Measurements from ENCODE around the gene TREML2. TPM values are rescaled to one million over a fixed set of nuclear protein-coding genes. Genes with fewer than 3 reads are reported as not detected.

TREML2 gene
- total and polyA plus RNA-seq, 2 of the 13 experiments (the other 11 are each of a cell fraction or from before 2014, with no cell fraction given), result not detected

- no peaks in the 10 kb centered on the region for H3K9me3 ChIP-seq (ENCODE audit: low read length)
- POLR2A ChIA-PET, result no interaction called here
- H3K4me2 ChIP-seq (ENCODE audit: low read depth, low read length), result no peak overlapping the region
- FAIRE-seq, result no peak
- ATAC-seq, result no peak
- H3K27me3 ChIP-seq (ENCODE audit: control insufficient read depth in 1 of 2, insufficient read depth in 2 of 2, low read length in 2 of 2), result no peaks in the 10 kb centered on the region; a peak in 2 of 5 replicates
- no peak overlapping the region for H2AFZ ChIP-seq (ENCODE audit: low read length)
- CTCF ChIA-PET (ENCODE audit: low intra/inter-chr PET ratio, low total read pairs), result no interaction called here
- no peak overlapping the region for H3K27ac ChIP-seq (ENCODE audit: extremely low read length, insufficient read depth, low read length)
- H3K36me3 ChIP-seq (replicated peaks in 1 of 2; ENCODE audit: control insufficient read depth in 1 of 2, insufficient read depth in 2 of 2, low read length in 2 of 2), result no peaks in the 10 kb centered on the region
- no peak overlapping the region for H3K9ac ChIP-seq (ENCODE audit: insufficient read depth, low read depth, low read length)
- no peaks in the 10 kb centered on the region for H3K79me2 ChIP-seq (ENCODE audit: insufficient read depth, low read length)
- peaks cover 11% of the 10 kb centered on the region for H3K4me1 ChIP-seq (ENCODE audit: insufficient read depth, low read length)
- no peaks in the 10 kb centered on the region for H4K20me1 ChIP-seq (ENCODE audit: insufficient read depth, low read length)
- no peak for DNase-seq (ENCODE audit: low spot score)
- BruUV-seq (replicated peaks), result no TSS peak
- TF ChIP-seq, protein P1, sequence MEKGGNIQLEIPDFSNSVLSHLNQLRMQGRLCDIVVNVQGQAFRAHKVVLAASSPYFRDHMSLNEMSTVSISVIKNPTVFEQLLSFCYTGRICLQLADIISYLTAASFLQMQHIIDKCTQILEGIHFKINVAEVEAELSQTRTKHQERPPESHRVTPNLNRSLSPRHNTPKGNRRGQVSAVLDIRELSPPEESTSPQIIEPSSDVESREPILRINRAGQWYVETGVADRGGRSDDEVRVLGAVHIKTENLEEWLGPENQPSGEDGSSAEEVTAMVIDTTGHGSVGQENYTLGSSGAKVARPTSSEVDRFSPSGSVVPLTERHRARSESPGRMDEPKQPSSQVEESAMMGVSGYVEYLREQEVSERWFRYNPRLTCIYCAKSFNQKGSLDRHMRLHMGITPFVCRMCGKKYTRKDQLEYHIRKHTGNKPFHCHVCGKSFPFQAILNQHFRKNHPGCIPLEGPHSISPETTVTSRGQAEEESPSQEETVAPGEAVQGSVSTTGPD (CRISPR knock-in tag; IDR thresholded peaks at IDR 0.05), result no peak
- TF ChIP-seq TBX2 (CRISPR knock-in tag; IDR thresholded peaks at IDR 0.05; ENCODE audit: borderline replicate concordance) (no peak), ZNF772 (CRISPR knock-in tag; IDR thresholded peaks at IDR 0.05) (no peak), NCOA2 (CRISPR knock-in tag; IDR thresholded peaks at IDR 0.05) (no peak), ZZZ3 (CRISPR knock-in tag; IDR thresholded peaks at IDR 0.05; ENCODE audit: borderline replicate concordance) (no peak)
- TF ChIP-seq, protein P2, sequence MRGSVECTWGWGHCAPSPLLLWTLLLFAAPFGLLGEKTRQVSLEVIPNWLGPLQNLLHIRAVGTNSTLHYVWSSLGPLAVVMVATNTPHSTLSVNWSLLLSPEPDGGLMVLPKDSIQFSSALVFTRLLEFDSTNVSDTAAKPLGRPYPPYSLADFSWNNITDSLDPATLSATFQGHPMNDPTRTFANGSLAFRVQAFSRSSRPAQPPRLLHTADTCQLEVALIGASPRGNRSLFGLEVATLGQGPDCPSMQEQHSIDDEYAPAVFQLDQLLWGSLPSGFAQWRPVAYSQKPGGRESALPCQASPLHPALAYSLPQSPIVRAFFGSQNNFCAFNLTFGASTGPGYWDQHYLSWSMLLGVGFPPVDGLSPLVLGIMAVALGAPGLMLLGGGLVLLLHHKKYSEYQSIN (CRISPR knock-in tag; IDR thresholded peaks at IDR 0.05; ENCODE audit: borderline replicate concordance), result no peak
- intact Hi-C loops (cut with micrococcal nuclease; ENCODE audit: unreplicated experiment), result no loop called here
- 78% methylated on average over 12 of the region's 12 CpGs for WGBS (ENCODE audit: low lambda C conversion rate)
- in situ Hi-C loops (cut with HindIII; ENCODE audit: extremely low pct_ligation_motif_present, low pct_unique_long_range_greater_than_20kb), result no loop called here
- no peak overlapping the region for H3K4me3 ChIP-seq (replicated peaks in 1 of 3; ENCODE audit: insufficient read depth in 1 of 3, low read depth in 2 of 3, low read length in 3 of 3)
Observed at GRCh38 chr6:41176189-41176588, 24.8 kb downstream of the TREML2 start.

DNA sequence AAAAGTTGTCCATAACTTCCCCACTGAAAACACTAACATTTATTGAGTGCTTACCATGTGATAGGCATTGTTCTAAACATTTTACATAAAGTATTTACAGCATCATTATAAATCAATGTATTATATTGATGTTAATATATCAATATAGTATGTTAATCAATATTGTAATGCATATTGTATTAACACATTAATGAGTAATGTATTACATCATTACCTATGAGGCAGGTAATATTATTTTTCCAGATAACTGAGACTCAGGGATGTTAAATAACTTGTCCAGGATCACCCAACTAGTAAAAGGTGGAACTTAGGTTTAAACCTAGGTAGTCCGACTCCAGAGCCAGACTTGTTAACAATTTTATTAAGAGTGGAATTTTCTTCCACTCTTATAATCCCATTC is 25.9 kb downstream of the TREML2 start:
- Histone ChIP-seq H3K36me3 (replicated peaks in 1 of 2; ENCODE audit: control insufficient read depth in 1 of 2, insufficient read depth in 2 of 2, low read length in 2 of 2) (no peaks in the 10 kb centered on the region), H3K79me2 (ENCODE audit: insufficient read depth, low read length) (no peaks in the 10 kb centered on the region), H2AFZ (ENCODE audit: low read length) (no peak overlapping the region), H3K9ac (ENCODE audit: insufficient read depth, low read depth, low read length) (no peak overlapping the region), H3K9me3 (ENCODE audit: low read length) (no peaks in the 10 kb centered on the region), H3K4me3 (replicated peaks in 1 of 3; ENCODE audit: insufficient read depth in 1 of 3, low read depth in 2 of 3, low read length in 3 of 3) (no peak overlapping the region), H3K27me3 (ENCODE audit: control insufficient read depth in 1 of 2, insufficient read depth in 2 of 2, low read length in 2 of 2) (no peaks in the 10 kb centered on the region; a peak in 2 of 5 replicates), H3K4me1 (ENCODE audit: insufficient read depth, low read length) (peaks cover under 1% of the 10 kb centered on the region), H4K20me1 (ENCODE audit: insufficient read depth, low read length) (no peaks in the 10 kb centered on the region), H3K27ac (ENCODE audit: extremely low read length, insufficient read depth, low read length) (no peak overlapping the region), H3K4me2 (ENCODE audit: low read depth, low read length) (no peak overlapping the region)
- CTCF ChIA-PET (ENCODE audit: low intra/inter-chr PET ratio, low total read pairs), result no interaction called here
- DNase-seq (ENCODE audit: low spot score) (no peak), ATAC-seq (no peak), FAIRE-seq (no peak)
- POLR2A ChIA-PET, result no interaction called here
- intact Hi-C loops (cut with micrococcal nuclease; ENCODE audit: unreplicated experiment), result no loop called here
- in situ Hi-C loops (cut with HindIII; ENCODE audit: extremely low pct_ligation_motif_present, low pct_unique_long_range_greater_than_20kb), result no loop called here
- no peak for TF ChIP-seq ZNF646 (CRISPR knock-in tag; IDR thresholded peaks at IDR 0.05)
- TF ChIP-seq ATF7 (IDR thresholded peaks at IDR 0.05), result peak; percentile 61
- no peak for TF ChIP-seq ATF7 (CRISPR knock-in tag; IDR thresholded peaks at IDR 0.05)
- no TSS peak for BruUV-seq (replicated peaks)
- 6% methylated on average over 1 of the region's 1 CpG for WGBS (ENCODE audit: low lambda C conversion rate)
